Mesothelial cell of epicardium (in vitro differentiated cells): ENCODE data around the gene PAQR5. TPM values are rescaled to one million over a fixed set of nuclear protein-coding genes. Genes with fewer than 3 reads are reported as not detected.

Experiments
- DNase-seq, 2 experiments: peaks; one replicate each; pipeline ENCODE4 v3.0.0; 2021; ENCODE audit warnings: low spot score in 2 of 2; ENCODE audit not compliant: unreplicated experiment in 2 of 2
- H3K27ac Mint-ChIP-seq: 2 replicates; pipeline ENCODE4 v1.8.0; 2021; ENCODE audit warnings: mixed read lengths
- H3K27me3 Mint-ChIP-seq: 2 replicates; pipeline ENCODE4 v1.8.0; 2021; ENCODE audit warnings: low read depth, mixed read lengths
- H3K36me3 Mint-ChIP-seq: 2 replicates; pipeline ENCODE4 v1.8.0; 2021; ENCODE audit warnings: mixed read lengths
- H3K4me1 Mint-ChIP-seq: 2 replicates; pipeline ENCODE4 v1.8.0; 2021; ENCODE audit warnings: mixed read lengths
- H3K4me3 Mint-ChIP-seq: 2 replicates; pipeline ENCODE4 v1.8.0; 2021; ENCODE audit warnings: mild to moderate bottlenecking, moderate library complexity, mixed read lengths
- H3K9me3 Mint-ChIP-seq: 2 replicates; pipeline ENCODE4 v1.8.0; 2021; ENCODE audit warnings: mixed read lengths
- total RNA-seq: library from RNA; stranded (reverse); gene quantifications from 3 replicates; pipeline ENCODE4 v1.2.1, GENCODE V29; 2021
- TF ChIP-seq, protein P1 (sequence below): fragments of 200-600 bp; sonication (generic); IDR thresholded peaks from one replicate; pipeline ENCODE4 v1.5.0; 2021; ENCODE audit warnings: antibody characterized with exemption; ENCODE audit not compliant: unreplicated experiment

Gene PAQR5
- total RNA-seq, 1 donor from 2014 or later: 1.2 TPM

DNA sequence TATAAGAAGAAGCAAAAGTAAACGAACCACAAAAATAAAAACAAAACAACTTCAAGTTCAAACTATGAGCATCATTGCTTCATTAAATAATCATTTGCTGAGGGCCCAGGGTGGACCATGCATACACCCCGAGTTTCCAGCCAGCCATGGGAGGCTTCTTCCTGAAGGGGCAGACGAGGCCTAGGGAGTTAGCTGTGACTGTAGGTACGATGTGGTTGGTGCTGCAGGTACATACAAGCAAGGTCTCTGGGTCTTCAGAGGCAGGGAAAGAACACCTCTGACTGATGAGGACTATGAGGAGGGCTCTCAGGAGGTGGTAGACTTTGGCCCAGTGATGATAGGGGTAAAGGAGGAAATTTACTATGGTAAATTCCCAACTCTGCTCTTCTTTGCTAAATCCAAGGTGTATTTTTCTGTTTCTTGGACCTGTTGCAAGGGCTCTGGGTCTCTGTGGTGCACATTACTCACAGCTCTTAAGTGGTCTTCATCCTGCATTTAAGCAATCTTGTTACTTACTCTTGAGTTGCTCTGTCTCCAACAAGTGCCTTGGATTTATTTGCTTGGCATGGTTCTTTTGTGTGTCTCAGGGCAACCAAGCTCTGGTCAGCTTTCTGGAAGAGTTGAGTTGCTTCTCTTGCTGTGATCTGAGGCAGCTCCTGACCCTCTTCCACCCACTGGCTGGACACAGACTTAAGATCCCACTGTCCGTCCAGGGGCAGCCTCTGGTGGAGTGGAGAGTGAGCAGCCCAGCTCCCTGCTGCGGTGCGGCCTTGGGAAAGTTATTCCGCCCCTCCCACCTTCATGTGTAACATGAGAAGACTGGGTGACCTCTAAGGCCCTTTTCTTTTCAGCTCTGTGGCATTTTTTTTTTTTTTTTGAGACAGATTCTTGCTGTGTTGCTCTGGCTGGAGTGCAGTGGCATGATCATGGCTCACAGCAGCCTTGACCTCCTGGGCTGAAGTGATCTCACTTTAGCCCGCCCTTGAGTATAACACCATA is 59.4 kb downstream of the PAQR5 start:
- no peak overlapping the region for H3K4me3 Mint-ChIP-seq
- TF ChIP-seq, protein P1, sequence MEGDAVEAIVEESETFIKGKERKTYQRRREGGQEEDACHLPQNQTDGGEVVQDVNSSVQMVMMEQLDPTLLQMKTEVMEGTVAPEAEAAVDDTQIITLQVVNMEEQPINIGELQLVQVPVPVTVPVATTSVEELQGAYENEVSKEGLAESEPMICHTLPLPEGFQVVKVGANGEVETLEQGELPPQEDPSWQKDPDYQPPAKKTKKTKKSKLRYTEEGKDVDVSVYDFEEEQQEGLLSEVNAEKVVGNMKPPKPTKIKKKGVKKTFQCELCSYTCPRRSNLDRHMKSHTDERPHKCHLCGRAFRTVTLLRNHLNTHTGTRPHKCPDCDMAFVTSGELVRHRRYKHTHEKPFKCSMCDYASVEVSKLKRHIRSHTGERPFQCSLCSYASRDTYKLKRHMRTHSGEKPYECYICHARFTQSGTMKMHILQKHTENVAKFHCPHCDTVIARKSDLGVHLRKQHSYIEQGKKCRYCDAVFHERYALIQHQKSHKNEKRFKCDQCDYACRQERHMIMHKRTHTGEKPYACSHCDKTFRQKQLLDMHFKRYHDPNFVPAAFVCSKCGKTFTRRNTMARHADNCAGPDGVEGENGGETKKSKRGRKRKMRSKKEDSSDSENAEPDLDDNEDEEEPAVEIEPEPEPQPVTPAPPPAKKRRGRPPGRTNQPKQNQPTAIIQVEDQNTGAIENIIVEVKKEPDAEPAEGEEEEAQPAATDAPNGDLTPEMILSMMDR: no peak
- peaks cover 4% of the 10 kb centered on the region for H3K9me3 Mint-ChIP-seq
- H3K27ac Mint-ChIP-seq: no peak overlapping the region
- no peak for DNase-seq
- no peaks in the 10 kb centered on the region for H3K36me3 Mint-ChIP-seq
- peaks cover 3% of the 10 kb centered on the region for H3K4me1 Mint-ChIP-seq
- H3K27me3 Mint-ChIP-seq: no peaks in the 10 kb centered on the region

DNA sequence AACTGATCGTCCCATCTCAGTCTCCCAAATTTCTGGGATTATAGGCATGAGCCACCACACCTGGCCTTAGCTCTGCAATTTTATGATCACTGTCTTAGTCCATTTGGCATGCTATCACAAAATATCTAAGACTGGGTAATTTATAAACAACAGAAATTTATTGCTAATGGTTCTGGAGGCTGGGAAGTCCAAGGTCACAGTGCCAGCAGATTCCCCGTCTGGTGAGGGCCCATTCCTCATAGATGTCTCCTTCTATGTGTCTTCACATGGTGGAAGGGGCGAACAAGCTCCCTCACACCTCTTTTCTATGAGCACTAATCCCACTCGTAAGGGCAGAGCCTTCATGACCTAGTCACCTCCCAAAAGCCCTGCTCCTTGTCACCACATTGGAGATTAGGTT is 60.1 kb downstream of the PAQR5 start:
- H3K4me1 Mint-ChIP-seq: peaks cover 3% of the 10 kb centered on the region
- H3K9me3 Mint-ChIP-seq: peaks cover 4% of the 10 kb centered on the region
- no peak overlapping the region for H3K27ac Mint-ChIP-seq

DNA sequence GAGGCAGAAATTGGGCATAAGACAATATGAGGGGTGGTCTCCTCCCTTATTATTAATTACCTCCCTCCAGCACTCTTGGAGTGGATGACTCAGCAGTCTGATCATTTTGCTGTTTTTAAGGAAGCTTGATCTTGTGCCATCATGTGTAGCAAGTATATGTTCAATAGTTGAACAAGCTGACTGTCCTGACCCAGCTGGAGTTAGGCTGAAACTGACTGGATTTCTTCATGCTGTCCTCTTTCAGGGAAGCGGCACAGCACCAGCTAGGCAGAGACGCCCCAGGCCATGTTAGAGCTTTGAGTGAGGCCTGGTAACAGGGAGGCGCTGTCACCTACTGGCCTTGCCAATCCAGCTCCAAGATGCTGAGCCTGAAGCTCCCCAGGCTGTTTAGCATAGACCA is 61.0 kb downstream of the PAQR5 start:
- peaks cover 4% of the 10 kb centered on the region for H3K9me3 Mint-ChIP-seq
- peaks cover 3% of the 10 kb centered on the region for H3K4me1 Mint-ChIP-seq
- no peak for DNase-seq
- no peak overlapping the region for H3K4me3 Mint-ChIP-seq
- no peak overlapping the region for H3K27ac Mint-ChIP-seq
- TF ChIP-seq, protein P1: no peak
- no peaks in the 10 kb centered on the region for H3K36me3 Mint-ChIP-seq
- no peaks in the 10 kb centered on the region for H3K27me3 Mint-ChIP-seq

More for the DNA sequence above, 60.1 kb downstream of the PAQR5 start:
- Mint-ChIP-seq H3K36me3 (no peaks in the 10 kb centered on the region), H3K27me3 (no peaks in the 10 kb centered on the region), H3K4me3 (no peak overlapping the region)
- DNase-seq: no peak
- TF ChIP-seq, protein P1: no peak

DNA sequence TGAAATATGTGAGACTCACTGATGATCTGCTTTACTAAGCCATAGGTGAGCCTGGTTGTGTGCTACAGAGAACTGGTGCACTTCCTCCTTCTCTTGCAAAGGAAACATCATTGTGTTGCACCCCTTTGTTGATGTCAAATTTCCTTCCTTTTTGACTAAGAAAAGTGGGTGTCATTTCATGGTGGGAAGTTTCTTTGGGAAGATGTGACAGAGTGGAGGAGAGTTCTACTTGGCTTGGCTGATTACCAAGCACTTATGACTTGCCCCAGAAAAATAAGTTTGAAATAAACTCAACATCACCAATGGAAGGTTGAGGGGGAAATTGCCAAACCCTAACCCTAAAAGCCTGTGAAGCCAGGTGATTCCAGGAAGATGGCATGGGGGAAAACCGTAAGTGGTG is 61.9 kb downstream of the PAQR5 start:
- TF ChIP-seq, protein P1: no peak
- no peaks in the 10 kb centered on the region for H3K27me3 Mint-ChIP-seq
- H3K4me1 Mint-ChIP-seq: peaks cover 3% of the 10 kb centered on the region
- no peak overlapping the region for H3K27ac Mint-ChIP-seq
- H3K4me3 Mint-ChIP-seq: no peak overlapping the region
- H3K36me3 Mint-ChIP-seq: no peaks in the 10 kb centered on the region
- no peak for DNase-seq
- H3K9me3 Mint-ChIP-seq: peaks cover 4% of the 10 kb centered on the region

DNA sequence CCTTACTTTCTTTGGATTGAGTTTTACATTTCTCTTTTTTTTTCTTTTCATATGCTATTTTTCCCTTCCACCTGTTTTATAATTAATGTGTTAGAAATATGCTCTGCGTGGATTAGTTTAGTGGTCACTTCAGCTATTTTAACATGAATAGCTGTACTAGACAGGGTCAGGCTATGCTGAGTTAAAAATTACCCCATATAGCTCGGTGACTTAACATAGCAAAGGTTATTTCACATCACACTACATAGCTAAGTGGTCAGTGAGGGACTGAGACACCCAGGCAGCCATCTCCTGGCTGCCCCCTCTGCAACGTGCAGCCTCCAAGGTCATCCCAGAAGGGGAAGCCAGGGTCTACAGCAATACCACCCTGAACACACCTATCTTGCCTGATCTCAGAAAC is 68.5 kb downstream of the PAQR5 start:
- no peaks in the 10 kb centered on the region for H3K36me3 Mint-ChIP-seq
- no peaks in the 10 kb centered on the region for H3K27me3 Mint-ChIP-seq
- H3K4me3 Mint-ChIP-seq: no peak overlapping the region
- TF ChIP-seq, protein P1: no peak
- no peak for DNase-seq
- peaks cover 15% of the 10 kb centered on the region for H3K9me3 Mint-ChIP-seq
- no peaks in the 10 kb centered on the region for H3K4me1 Mint-ChIP-seq
- H3K27ac Mint-ChIP-seq: no peak overlapping the region
